HG02610 (cell line): ENCODE results near the gene HCRTR1.

Experiments
- ATAC-seq: cut with Tn5 transposase; IDR thresholded peaks from one replicate; pipeline ENCODE4 v1.9.1; 2021; ENCODE audit warnings: mild to moderate bottlenecking, moderate library complexity; ENCODE audit not compliant: unreplicated experiment

Gene HCRTR1

GRCh38 chr1:31666263-31666963, 48.9 kb downstream of the HCRTR1 start:
- no peak for ATAC-seq

GRCh38 chr1:31667065-31667785, 49.7 kb downstream of the HCRTR1 start:
- no peak for ATAC-seq

- no peak for ATAC-seq
These were observed 50.9 kb downstream of the HCRTR1 start for GRCh38 chr1:31668303-31668883.

GRCh38 chr1:31669433-31669785, 51.9 kb downstream of the HCRTR1 start:
- ATAC-seq = no peak

GRCh38 chr1:31669786-31670592, 52.5 kb downstream of the HCRTR1 start:
- ATAC-seq = no peak

GRCh38 chr1:31670593-31670964, 53.1 kb downstream of the HCRTR1 start:
- ATAC-seq = no peak

GRCh38 chr1:31671147-31671546, 53.7 kb downstream of the HCRTR1 start:
- no peak for ATAC-seq

GRCh38 chr1:31671561-31672201, 54.2 kb downstream of the HCRTR1 start:
- no peak for ATAC-seq

GRCh38 chr1:31672986-31673385, 55.5 kb downstream of the HCRTR1 start:
- no peak for ATAC-seq

- no peak for ATAC-seq
These were observed 55.9 kb downstream of the HCRTR1 start for GRCh38 chr1:31673433-31673832.

GRCh38 chr1:31674626-31675025, 57.1 kb downstream of the HCRTR1 start:
- no peak for ATAC-seq

- ATAC-seq = no peak
These were observed 57.7 kb downstream of the HCRTR1 start for GRCh38 chr1:31675161-31675560.

GRCh38 chr1:31675756-31676155, 58.3 kb downstream of the HCRTR1 start:
- no peak for ATAC-seq
